EH (cell line): ENCODE results near the gene GPM6B.
A peak's percentile ranks its signal among the peaks of the same experiment; 100 is the strongest.
"Not testable (repeated sequence)": the region's sequence is repeated elsewhere in the genome, so short reads cannot be mapped to it uniquely, and the experiment has no call there.

Experiments used
- DNase-seq: peaks from one replicate; pipeline ENCODE4 v3.0.0-alpha.2; 2015; ENCODE audit warnings: low read depth

Gene GPM6B

GRCh38 chrX:13764765-13765164 lies 52.1 kb downstream of the GPM6B start:
- peak; percentile 2 for DNase-seq

DNA sequence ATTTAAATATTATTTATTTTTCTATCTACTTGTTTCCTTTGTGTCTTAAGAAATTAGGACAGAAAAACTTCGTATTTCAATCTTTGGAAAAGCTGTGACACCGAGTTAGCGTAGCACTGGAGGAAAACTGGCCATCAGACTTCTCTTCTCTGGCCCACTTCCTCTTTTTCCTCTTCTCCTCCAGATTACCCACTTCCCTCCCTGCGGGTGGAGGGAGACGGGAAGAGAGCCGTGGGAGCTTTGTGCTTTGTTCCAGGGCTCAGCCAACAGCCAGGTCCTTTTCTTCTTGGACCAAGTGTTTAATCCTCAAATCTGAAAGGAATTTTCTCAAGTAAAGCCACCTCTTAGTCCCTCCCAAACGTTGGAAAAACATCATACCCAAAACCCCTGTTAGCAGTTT lies 52.6 kb downstream of the GPM6B start:
- no peak for DNase-seq

DNA sequence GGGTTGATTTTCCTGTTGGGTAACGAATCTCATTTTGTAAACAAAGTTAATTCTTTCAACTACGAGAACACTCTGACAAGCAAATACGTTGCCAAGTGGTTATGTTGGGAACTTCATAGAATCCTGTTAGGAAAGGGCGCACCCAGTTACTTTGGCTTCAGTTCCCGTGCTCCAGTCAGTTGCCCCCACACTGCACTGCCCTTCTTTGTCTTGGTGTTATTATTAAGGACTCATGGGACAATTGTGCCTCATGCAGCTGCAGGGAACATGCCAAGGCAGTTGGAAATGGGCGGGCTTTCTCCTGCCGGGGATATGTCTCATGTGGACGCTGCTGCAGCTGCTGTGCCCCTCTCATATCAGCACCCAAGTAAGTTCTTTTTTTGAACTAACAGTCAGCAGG lies 53.4 kb downstream of the GPM6B start:
- no peak for DNase-seq

GRCh38 chrX:13761606-13762414 lies 55.1 kb downstream of the GPM6B start:
- peak; percentile 8 for DNase-seq

- DNase-seq = no peak
These were observed 56.5 kb downstream of the GPM6B start for GRCh38 chrX:13760426-13760825.

GRCh38 chrX:13759152-13759718 lies 57.7 kb downstream of the GPM6B start:
- no peak for DNase-seq

DNA sequence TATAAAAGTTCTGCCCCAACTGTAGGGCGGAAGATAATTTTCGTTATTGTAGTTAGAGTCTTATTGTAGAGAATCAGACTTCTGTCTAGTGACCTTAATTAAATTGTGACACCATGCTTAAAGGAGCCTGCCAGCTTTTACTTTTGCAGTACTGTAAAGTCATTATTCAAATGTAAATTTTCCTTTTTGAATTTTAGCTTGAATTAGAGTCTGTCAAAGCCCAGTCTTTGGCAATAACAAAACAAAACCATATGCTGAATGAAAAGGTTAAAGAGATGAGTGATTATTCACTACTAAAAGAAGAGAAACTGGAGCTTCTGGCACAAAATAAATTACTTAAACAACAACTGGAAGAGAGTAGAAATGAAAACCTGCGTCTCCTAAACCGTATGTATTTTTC lies 60.5 kb downstream of the GPM6B start:
- no peak for DNase-seq

DNA sequence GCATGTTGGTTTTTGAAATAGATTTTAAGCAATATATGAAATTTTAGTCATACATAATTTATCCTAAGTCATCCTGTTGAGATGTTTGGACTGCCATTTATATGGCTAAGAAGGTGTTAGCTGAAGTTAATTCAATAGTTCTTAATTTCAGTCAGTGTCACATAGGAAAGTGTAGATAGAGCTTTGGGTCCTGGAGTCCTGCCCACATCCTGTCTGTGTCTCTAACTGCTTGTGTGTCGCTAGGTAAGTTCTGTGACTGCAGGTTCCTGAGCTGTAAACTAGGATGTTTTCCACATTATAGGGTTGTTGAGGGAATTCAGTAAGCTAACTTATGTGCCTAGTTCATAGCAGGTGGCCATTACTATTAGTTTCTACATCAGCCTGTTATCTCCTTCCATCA lies 61.6 kb downstream of the GPM6B start:
- DNase-seq = no peak

- no peak for DNase-seq
These were observed 62.1 kb downstream of the GPM6B start for GRCh38 chrX:13754765-13755164.

DNA sequence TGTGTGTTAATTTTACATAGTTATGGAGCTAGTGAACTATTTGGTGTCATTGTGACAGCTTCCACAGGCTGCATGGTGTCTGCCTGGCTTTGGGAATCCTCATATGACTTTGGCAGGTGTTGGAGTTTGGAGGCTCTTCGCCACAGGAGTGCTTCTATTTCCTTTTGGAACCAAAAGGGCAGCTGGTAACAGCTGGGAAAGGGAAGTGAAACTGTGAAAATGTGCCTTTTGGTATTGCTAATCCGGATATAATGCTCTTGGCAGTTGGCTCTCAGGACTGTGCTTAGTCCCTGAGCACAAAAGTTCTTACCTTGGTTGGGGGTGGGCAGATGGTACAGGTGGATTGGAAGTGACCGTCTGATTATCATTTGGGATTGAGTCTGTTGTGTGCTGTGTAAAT lies 64.2 kb downstream of the GPM6B start:
- DNase-seq = no peak

DNA sequence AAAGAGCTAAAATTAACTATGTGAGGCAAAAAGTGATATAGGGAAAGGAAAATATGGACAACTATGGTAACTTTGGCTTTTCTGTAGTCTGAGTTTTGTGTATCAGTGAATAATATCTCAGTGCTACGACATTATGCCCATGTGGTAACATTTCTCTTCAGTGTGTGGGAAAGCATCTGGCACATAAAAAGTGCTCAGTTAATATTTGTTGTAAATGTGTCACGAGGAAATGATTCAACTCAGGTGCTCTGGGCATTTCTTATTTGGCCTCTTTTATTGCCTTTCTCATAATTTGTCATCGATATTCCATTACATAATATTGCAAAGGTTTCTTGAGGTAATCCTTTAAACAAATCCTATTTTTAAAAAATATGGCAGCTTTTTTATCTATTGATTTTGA lies 64.8 kb downstream of the GPM6B start:
- no peak for DNase-seq

GRCh38 chrX:13750812-13751211 lies 66.1 kb downstream of the GPM6B start:
- DNase-seq = no peak

DNA sequence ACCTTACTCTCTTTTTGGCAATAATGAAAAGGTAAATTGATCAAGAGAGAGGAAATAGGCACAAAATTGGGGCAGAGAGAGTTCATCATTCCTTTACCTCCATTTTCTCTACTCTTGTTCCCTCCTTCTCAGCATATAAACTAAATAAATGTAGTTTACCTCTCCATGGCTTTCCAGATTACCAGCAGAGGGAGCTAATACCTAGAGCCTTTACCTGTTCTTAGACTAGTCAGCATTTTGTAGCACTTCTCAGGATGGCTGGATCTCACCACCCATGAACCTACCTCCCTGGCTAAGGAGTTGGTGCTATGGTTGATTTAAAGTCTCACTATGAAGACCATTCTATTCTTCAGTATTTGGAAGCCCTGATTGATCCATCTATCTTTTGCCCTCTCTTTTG lies 66.7 kb downstream of the GPM6B start:
- peak; percentile 44 for DNase-seq

DNA sequence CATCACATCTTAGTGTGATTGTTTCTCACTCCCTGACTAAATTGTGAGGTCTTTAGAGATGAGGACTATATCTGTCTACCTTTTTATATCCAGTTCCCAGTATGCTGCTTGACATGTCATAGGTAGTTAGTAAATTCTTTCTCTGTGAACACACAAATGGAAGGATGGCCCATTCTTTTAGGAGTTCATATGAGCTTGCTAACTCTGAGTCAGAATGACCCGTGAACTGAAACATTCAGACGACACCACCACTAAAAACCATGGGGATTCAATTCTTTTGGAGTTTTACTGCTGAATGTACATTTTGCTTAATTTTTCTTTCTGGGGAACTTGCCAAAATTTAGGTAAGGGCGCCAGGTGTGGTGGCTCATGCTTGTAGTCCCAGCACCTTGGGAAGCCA lies 68.4 kb downstream of the GPM6B start:
- peak; percentile 3 for DNase-seq

DNA sequence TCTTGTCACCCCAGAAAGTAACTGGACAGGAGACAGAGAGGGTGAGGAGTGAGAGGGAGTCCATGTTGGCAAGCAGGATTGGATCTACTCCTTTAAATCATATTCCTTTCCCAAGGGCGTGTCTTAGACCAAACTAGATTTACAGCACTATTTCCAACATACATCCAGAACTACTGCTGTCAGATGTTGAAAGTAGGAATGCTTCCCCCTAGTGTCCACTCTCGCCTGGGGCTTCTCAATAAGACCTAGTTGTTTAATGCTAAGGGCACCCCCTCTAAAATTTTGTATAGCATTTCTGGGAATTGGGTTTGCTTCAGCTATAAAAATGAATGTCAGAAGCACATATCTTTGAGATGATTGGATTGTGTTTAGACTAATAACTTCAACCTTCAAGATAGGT lies 69.1 kb downstream of the GPM6B start:
- DNase-seq = peak; percentile 65

DNA sequence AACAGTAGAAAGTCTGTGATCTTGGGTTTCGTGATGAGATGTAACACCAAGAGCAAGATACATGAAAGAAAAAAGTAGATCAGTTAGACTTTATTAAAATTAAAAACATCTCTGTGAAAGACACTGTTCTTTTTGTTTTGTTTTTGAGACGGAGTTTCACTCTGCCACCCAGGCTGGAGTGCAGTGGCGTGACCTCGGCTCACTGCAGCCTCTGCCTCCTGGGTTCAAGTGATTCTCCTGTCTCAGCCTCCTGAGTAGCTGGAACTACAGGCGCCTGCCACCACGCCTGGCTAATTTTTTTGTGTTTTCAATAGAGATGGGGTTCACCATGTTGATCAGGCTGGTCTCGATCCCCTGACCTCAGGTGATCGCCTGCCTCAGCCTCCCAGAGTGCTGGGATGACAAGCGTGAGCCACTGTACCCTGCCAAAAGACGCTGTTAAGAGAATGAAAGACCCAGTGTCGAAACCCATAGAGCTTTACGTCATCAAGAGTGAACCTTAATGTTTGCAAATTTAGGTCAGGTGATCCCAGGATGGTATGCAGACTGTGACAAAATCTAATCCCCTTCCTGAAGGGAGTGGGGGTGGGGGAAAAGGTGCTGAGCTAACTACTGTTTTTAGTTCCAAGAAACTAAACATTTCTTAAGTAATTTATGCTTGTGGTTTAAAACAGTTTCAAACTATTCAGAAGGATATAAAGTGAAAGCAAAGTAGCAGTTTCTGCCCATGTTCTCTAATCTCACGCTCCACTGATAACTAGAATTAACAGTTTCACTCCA lies 74.3 kb downstream of the GPM6B start:
- no peak for DNase-seq

GRCh38 chrX:13741695-13742094 lies 75.2 kb downstream of the GPM6B start:
- DNase-seq = no peak

- peak; percentile 95 for DNase-seq
These were observed 82.4 kb downstream of the GPM6B start, which contains the start of the genes OFD1 and TRAPPC2 for GRCh38 chrX:13734278-13735172. TSS of gene OFD1 (plus strand) at chrX:13734748. CDS start at chrX:13735072, 324 bp downstream. TSS of gene TRAPPC2 (minus strand) at chrX:13734620. CDS start at chrX:13719963, 14,657 bp downstream.

GRCh38 chrX:13733506-13733905 lies 83.4 kb downstream of the GPM6B start:
- peak; percentile 46 for DNase-seq

GRCh38 chrX:13732246-13733067 lies 84.4 kb downstream of the GPM6B start:
- DNase-seq = peak; percentile 7

DNA sequence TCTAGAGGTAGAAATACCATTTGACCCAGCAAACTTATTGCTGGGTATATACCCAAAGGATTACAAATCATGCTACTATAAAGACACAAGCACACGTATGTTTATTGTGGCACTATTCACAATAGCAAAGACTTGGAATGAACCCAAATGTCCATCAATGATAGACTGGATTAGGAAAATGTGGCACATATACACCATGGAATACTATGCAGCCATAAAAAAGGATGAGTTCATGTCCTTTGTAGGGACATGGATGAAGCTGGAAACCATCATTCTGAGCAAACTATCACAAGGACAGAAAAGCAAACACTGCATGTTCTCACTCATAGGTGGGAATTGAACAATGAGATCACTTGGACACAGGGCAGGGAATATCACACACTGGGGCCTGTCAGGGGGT lies 86.4 kb downstream of the GPM6B start:
- not testable (repeated sequence) for DNase-seq
